HG03521 (cell line): Measurements from ENCODE around the gene OR10H4.
"Not testable (repeated sequence)": the region's sequence is repeated elsewhere in the genome, so short reads cannot be mapped to it uniquely, and the experiment has no call there.

Source experiments
- ATAC-seq: cut with Tn5 transposase; IDR thresholded peaks from one replicate; pipeline ENCODE4 v1.9.1; 2021; ENCODE audit warnings: mild to moderate bottlenecking, moderate library complexity; ENCODE audit not compliant: unreplicated experiment

Gene OR10H4

DNA sequence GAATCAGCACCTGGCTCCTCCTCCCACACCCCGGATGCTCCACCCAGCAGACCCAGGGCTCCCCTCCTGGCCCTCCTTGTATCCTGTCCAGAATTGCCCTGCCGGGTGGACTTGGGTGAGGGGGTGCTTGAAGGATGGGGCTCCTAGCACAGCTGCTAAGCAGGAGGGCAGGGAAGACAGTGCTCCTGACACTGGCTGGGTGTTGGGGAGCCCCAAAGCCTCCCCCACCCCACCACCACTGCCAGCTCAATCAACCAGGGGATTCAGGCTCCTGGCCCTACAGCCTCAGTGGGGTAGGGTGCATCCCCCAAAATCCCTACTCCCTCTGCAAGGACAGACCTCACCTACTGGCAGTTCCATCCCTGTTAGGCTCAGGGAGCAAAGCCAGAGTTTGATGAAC lies 11.9 kb upstream of the OR10H4 start:
- no peak for ATAC-seq

DNA sequence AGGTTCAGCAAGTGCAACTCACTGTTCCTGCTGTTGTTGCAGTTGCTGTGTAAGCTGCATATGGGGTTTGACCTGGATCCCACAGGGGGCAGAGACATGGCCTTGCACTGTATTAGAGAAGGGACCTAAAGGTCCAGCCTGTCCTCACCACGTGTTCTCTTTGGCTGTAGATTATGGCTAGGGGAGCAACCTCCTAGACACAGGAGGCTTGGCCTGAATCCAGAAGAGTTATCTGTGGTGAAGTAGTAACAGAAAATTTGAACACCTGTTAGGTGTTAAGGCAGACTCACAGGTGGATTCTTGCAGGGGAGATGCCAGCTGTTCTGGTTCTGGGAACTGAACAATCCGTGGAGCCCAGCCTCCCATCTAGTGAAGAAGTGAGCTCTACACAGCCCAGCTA lies 11.0 kb upstream of the OR10H4 start:
- ATAC-seq, result no peak

DNA sequence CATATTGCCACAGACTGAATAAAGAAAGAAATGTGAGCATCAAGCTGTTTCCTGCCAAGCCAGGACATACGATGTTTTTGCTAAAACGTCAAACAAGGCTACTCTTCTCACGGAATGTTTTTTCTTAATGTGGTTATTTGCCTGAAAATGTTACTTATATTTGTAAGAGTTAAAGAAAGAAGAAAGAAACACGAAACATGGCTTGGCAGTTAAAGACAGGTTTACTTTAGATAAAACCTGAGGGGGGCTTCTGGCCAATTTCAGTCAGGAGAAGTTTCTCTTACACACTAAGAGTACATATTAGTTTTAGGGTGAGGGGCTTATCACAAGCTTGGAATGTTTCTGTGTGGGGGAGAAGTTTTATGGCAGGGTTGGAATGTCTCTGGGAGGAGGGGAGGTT lies 4.4 kb upstream of the OR10H4 start:
- ATAC-seq, result no peak

DNA sequence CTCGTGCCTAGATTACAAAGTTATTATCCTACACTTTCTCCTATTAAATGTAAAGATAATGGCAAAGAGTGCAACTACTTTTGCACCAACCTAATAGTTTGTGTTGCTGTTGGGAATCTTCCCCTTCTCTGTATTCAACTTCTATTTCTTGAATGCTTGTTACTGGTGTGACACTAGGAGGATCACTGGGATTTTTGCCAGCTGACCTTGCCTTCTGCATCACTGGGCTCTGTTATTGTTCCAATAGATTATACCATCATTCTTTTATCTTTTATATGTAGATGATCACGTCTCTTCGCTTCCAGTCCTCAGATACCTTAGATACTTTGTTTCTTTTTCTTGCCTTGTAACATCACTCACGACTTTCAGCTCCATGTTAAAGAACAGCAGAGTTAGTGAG lies 3.5 kb upstream of the OR10H4 start:
- no peak for ATAC-seq

DNA sequence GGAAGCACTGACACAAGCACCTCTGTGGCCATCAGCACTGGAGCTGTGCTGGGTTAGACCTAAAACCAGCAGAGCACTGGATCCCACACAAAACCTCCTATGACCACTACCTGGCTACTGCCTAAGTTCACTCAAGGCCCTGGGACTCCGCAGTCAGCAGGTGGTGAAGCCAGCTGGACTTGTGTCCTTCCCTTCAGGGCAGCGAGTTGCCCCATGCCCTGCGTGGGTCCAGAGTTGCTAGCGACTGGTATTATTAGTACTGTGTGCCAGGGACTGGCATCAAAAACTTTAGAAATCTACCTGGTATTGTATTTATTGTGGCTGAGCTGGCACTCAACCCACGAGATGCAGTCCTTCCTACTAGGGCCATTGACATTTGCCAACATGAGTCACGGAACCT lies 6.0 kb downstream of the OR10H4 start:
- no peak for ATAC-seq

DNA sequence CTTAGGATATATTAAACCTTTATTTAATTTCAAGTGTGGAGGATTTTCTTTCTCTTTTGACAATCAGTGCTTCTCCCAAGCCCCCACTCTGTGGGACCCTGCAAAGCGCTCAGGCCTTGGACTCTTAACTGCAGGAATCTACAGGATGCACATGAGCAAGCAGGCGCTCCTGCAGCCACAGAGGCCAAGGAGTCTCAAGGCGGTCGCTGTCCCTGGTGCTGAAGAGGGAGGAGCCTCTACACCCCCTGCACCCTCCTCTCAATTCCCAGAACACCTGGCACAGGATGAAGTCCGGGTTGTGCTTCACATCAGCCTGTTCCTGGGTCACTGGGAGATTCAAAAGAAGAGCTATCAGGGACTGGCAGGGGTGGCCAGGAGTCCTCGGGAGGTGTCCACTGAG lies 13.5 kb downstream of the OR10H4 start:
- ATAC-seq, result no peak

DNA sequence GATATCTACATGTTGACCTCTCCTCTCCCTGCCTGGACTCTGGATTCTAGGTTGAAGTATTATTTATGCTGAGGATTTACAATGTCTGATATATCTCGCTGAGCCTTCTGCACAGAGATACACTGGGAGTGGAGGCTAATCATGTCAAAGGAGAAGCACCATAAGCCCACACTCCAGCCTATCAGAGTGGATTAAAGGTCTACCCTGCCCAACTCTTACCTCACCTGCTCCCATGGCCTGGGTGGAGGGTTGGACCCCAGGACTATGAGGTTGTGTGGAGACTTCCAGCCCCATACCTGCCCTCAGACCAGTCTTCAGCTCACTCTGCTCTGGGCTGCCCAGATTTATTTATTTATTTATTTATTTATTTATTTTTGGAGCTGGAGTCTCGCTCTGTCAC lies 15.4 kb downstream of the OR10H4 start:
- no peak for ATAC-seq

DNA sequence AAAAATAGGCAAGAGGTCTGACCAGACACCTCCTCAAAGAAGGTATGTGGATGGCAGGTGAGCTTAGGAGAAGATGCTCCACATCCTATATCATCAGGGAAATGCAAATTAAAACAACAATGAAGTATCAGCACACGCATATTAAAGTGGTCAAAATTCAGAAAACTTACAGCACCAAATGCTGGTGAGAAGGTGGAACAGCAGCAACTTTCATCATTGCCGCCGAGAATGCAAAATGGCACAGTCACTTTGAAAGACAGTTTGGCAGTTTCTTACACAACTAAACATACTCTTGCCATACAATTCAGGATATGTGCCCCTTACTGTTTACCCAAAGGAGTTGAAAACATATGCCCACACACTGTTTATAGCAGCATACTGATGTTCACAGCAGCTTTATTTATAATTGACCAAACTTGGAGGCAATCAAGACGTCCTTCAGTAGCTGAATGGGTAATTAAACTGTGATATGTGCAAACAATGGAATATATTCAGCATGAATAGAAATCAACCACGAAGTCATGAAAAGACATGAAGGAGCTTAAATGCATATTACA lies 22.5 kb downstream of the OR10H4 start:
- ATAC-seq, result no peak

DNA sequence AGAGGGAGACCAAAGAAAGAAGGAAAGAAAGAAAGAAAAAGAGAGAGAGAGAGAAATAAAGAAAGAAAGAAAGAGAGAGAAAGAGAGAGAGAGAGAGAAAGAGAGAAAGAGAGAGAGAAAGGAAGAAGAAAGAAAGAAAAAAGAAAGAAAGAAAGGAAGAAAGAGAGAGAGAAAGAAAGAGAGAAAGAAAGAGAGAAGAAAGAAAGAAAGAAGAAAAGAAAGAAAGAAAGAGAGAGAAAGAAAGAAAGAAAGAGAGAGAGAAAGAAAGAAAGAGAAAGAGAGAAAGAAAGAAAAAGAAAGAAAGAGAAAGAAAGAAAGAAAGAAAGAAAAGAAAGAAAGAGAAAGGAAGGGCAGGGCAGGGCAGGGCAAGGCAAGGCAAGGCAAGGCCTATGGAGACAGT lies 23.2 kb downstream of the OR10H4 start:
- not testable (repeated sequence) for ATAC-seq

DNA sequence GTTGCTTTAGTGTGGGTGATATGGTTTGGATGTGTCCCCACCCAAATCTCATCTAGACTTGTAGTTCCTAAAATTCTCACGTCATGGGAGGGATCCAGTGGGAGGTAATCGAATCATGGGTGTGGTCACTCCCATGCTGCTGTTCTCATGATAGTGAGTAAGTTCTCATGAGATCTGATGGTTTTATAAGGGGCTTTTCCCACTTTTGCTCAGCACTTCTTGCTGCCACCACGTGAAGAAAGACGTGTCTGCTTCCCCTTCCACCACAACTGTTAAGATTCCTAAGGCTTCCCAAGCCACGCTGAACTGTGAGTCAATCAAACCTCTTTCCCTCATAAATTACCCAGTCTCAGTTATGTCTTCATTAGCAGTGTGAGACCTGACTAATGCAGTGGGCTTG lies 26.0 kb downstream of the OR10H4 start:
- no peak for ATAC-seq

DNA sequence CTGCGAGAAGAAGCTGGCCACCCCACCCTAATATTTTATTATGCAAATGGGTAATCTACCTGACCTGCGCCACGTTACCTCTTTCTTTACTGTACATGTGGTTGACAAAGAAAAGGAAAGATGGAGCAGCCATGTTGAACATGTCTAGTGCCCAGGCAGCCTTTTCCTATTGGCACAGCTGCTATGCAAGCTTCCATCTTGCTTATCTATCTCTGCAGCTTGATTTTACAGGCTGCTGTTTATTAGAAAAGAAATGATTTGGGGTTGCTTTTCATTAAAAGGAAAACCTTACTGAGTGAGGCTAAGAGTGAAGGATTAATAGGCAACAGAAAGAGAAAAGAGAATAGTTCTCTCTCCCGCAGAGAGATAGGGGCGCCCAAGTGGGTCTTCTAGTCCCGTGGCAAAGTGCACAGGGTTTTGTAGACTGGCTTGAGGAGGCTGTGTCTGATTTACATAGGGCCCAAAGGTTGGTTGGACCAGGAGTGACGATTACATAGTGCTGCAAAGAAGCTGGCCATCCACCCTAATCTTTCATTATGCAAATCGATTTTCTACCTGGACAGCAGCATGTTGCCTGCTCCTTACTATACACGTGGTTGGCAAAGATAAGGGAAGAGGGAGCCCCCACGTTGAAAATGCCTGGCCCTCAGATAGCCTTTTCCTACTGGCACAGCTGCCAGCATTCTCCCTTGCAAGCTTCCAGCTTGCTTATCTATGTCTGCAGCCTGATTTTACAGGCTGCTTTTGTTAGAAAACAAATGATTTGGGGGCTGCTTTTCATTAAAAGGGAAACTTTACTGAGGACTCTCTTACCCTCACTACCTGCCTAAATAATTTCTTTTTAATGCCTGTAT lies 28.3 kb downstream of the OR10H4 start:
- ATAC-seq, result no peak

DNA sequence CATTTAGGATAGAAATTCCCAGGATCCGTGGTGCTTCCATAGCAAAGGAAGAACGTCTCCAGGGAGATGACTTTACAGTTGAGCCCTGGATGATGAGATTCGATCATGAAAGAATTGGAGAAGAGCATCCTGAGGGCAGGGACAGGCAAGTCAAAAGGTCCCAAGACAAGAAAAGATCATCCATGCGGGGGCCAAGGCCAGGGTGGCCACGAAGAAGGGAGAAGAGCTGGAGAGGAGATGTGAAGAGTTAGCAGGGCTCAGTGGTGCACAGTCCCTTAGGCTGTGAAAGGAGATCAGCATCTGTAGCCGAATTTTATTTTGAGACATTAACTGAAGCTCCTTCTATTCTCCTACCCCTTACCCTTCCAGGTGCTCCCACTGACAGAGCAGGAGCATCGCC lies 28.9 kb downstream of the OR10H4 start:
- ATAC-seq, result no peak

DNA sequence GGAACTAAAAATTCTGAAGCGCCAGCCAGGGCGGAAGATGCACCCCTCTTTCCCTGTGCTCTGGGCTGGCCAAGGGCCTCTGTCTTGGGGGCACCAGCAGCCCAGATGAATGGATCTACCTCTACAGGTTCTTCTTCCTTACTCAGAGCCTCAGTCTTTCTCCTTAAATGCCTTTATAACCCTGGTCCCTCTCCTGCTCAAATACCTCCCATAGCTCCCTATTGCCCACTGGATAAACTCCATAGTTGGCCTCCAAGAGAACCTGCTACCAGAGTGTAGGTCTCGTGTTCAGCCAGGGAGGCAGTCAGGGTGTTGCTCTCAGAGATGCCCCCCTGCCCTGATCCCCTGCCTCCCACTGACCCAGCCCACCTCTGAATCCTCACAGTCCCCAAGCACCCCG lies 30.5 kb downstream of the OR10H4 start:
- no peak for ATAC-seq

DNA sequence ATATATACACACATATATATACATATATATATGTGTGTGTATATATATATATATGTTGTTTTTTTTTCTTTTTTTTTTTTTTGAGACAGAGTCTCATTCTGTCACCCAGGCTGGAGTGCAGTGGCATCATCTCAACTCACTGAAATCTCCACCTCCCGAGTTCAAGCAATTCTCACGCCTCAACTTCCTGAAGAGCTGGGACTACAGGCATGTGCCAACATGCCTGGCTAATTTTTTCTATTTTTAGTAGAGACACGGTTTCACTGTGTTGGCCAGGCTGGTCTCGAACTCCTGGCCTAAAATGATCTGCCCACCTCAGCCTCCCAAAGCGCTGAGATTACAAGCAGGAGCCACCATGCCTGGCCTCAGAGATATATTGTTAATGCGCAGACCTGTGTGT lies 37.0 kb downstream of the OR10H4 start:
- ATAC-seq, result not testable (repeated sequence)

DNA sequence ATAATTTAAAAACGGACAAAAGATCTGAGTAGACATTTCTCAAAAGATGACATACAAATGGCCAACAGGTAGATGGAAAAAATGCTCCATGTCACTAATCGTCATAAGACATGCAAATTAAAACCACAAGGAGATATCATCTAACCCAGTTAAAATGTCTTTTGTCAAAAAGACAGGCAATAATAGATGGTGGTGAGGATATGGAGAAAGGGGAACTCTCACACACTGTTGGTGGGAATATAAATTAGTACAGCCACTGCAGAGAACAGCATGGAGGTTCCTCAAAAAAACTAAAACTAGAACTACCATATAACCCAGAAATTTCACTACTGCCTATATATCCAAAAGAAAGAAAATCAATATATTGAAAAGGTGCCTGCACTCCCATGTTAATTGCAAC lies 37.9 kb downstream of the OR10H4 start:
- ATAC-seq, result no peak

DNA sequence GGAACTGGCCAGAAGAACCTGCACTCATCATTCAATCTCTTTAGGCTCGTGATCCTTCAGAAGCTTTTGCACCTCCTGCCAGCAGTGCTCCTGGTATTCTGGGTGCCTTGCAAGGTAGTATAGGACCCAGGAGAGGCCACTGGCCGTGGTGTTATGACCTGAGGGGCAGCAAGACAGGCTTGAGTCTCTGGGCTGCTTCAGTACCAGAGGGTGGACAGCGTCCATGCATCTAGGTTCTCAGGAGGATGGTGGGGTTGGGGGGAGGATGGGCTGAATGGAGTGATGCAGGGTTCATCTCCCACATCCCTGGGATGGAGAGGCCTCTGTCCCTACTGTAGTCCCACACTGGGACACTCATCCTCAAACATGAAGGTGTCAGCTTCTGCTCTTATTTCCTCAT lies 41.1 kb downstream of the OR10H4 start:
- ATAC-seq, result no peak

DNA sequence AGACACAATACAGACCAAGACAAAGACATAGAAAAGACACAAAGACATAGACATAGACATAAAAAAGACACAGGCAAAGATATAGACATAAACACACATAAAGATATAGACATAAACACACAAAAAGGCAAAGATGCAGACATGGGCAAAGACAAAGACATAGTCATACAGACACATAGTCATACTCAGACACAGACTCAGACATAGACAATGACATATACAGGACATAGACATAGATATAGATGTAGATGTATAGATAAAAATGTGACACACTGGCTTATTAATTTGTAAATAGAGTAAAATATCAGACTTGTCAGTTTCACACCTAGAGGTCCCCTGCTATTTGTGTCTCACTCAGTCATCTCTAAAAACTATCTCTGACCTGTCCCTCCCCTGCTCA lies 42.8 kb downstream of the OR10H4 start:
- ATAC-seq, result no peak

DNA sequence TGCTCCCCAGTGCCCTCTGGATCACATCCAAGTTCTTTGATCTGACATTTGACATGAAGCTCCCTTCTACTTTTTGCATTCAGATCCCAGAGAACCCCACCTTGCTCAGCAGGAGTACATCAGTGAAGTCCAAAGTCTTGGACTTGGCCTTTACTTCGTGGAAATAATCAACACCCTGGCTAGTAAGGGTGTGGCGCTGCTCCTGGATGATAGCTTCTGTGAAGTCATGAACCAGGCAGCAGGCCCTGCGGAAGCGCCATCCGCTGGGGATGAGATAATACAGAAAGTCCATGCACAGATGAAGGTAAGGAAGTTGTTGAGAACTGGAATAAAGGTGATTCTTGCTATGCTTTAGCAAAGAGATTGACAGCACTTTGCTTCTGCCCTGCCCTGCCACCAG lies 43.2 kb downstream of the OR10H4 start:
- no peak for ATAC-seq

DNA sequence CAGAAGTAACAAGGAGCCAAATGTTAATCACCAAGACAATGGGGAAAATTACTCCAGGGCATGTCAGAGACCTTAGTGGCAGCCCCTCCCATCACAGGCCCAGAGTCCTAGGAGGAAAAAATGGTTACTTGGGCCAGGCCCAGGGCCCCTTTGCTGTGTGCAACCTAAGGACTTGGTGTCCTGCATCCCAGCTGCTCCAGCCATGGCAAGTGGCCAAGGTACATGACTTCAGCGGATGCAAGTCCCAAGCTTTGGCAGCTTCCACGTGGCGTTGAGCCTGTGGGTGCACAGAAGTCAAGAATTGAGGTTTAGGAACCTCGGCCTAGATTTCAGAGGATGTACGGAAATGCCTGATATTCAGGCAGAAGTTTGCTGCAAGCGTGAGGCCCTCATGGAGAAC lies 46.7 kb downstream of the OR10H4 start:
- no peak for ATAC-seq

DNA sequence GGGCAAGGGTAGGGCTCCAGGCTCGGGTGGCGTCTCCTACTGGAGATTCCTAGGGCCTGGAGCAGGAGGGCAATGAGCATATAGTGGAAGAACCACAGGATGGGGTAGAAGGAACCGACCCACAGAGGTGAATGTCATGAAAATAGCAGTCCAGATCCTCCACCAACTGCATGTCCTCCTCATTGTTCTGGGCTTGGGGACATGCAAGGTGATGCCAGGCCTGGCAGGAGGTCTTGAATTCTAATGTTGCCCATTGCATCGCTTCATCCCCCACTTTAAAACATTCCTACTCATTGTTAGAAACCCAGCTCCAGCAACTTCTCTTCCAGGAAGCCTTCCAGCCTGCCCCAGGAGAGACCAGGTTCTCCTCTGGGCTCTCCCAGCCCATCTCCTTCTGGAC lies 49.4 kb downstream of the OR10H4 start:
- ATAC-seq, result no peak
